ENCODE data around the gene TMEM62.
A peak's percentile ranks its signal among the peaks of the same experiment; 100 is the strongest.
"Not testable (repeated sequence)": the region's sequence is repeated elsewhere in the genome, so short reads cannot be mapped to it uniquely, and the experiment has no call there.

TMEM62 gene

DNA sequence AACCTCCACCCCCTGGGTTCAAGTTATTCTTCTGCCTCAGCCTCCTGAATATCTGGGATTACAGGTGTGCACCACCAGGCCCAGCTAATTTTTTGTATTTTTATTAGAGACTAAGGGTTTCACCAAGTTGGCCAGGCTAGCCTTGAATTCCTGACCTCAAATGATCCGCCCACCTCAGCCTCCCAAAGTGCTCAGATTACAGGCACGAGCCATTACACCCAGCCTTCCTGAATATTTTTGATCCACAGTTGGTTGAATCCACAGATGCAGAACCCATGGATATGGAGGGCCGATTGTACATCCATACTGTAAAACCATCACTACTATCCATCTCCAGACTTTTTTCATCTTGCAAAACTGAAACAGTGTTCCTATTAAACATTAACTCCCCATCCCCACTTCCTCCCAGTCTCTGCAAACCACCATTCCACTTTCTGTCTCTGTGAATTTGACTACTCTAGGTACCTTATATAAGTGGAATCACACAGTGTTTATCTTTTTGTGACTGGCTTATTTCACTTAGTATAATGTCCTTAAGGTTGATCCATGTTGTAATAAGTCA lies 8.2 kb upstream of the TMEM62 start:
- DNase-seq, result no peak

DNA sequence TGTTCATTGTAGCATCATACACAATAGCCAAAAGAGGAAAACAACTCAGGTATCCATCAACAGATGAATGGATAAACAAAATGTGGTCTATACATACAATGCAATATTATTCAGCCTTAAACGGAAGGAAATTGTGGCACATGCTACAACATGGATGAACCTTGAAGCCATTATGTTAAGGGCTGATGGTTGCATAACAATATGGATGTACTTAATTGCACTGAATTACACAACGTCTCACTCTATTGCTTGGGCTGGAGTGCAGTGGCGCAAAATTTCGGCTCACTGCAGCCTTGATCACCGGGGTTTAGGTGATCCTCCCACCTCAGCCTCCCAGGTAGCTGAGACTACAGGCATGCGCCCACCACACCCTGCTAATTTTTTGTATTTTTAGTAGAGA lies 7.0 kb upstream of the TMEM62 start:
- DNase-seq, result no peak

DNA sequence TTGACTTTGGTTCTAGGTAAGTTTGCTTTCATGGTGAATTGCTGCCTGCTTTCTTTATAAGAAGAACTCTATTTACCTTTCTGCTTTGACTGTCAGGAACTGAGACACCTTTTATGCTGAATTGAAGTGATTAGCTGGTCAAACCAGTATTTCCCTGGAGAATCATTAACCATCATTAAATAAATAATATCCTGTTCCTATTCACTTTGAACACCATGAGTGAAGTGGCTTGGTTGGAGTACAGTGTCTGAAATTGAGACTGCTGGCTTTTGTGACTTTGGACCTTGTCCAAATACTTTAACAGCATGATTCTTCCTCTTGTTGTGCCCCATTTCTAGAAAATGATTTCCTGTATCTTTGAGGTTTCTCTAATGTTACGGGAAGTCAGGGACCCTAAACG lies 5.6 kb upstream of the TMEM62 start:
- DNase-seq, result no peak

DNA sequence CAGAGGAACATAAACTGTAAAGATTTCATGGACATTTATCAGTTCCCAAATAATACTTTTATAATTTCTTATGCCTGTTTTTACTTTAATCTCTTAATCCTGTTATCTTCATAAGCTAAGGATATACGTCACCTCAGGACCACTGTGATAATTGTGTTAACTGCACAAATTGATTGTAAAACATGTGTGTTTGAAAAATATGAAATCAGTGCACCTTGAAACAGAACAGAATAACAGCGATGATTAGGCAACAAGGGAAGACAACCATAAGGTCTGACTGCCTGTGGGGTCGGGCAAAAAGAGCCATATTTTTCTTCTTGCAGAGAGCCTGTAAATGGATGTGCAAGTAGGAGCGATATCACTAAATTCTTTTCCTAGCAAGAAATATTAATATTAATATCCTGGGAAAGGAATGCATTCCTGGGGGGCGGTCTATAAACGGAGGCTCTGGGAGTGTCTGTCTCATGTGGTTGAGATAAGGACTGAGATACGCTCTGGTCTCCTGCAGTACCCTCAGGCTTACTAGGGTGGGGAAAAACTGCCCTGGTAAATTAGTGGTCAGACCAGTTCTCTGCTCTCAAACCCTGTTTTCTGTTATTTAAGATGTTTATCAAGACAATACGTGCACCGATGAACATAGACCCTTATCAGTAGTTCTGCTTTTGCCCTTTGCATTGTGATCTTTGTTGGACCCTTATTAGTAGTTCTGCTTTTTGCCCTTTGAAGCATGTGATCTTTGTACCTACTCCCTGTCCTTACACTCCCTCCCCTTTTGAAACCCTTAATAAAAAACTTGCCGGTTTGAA lies 5.0 kb upstream of the TMEM62 start:
- DNase-seq, result not testable (repeated sequence)

DNA sequence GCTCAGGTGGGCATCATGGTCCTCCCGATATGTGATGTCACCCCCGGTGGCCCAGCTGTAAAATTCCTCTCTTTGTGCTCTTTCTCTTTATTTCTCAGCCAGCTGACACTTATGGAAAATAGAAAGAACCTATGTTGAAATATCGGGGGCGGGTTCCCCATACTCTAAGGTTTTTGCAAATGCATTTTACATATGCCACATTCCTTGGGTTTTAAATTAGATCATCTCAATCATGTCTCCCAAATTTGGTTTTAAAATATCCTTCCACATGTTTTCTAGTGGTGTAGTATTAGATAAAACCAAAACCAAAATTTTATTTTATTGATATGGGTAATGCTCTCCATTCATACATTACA lies 4.4 kb upstream of the TMEM62 start:
- DNase-seq, result no peak

DNA sequence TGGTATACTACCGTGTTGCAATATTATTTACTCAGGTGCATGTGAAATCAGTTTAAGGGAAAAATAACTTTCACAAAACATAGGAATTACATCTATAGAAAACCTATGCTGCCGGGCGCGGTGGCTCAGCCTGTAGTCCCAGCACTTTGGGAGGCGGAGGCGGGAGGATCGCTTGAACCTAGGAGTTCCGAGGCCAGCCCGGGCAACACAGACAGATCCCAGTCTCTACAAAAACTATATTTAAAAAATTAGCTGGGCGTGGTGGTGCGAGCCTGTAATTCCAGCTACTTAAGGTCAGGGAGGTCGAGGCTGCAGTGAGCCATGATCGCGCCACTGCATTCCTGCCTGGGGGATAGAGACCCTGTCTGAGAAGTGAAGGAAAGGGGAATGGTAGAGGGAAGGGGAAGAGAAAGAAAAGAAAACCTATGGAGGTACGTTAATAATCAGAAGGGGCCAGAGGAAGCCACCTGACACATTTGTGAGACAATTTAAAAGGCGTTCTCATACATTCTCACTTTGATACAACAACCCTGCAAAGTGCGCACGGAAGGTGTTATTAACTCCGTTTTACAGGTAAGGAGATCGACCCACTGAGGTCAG lies 456 bp upstream of the TMEM62 start:
- no peak for DNase-seq

DNA sequence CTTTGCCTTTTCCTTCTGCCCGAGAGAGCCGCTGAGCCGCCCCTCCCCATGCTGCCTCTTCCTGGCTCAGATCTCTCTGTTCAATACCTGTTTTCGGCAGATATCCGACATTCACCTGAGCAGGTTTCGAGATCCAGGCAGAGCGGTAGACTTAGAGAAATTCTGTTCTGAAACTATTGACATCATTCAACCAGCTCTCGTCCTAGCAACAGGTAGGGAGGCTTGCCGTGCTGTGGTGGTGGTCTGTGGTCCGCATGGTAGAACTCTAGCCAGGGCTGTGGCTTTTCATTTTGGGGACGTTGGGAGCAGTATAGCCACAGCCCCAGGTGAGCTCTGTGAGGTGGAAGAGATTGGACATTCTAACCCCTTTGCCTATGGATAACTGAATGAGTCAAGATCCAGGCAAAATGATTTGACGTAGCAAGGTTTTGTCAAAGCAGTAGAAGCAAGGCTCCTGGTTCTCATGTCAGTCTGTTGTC lies 810 bp downstream of the TMEM62 start:
- DNase-seq, result peak; percentile 31

DNA sequence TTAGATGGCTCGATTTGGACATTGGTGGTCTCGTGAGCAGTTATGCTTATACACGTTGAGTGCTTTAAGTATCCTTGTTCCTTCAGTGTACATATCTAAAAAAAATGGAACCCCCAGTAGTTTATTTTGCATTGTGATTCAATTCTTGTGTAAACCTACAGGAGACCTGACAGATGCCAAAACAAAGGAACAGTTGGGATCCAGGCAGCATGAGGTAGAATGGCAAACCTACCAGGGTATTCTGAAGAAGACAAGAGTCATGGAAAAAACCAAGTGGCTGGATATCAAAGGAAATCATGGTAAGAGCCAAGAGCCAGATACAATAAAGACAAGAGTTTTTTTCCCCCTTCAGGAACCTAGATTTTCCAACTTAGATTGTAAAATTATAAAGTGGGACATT lies 2.0 kb downstream of the TMEM62 start:
- no peak for DNase-seq

DNA sequence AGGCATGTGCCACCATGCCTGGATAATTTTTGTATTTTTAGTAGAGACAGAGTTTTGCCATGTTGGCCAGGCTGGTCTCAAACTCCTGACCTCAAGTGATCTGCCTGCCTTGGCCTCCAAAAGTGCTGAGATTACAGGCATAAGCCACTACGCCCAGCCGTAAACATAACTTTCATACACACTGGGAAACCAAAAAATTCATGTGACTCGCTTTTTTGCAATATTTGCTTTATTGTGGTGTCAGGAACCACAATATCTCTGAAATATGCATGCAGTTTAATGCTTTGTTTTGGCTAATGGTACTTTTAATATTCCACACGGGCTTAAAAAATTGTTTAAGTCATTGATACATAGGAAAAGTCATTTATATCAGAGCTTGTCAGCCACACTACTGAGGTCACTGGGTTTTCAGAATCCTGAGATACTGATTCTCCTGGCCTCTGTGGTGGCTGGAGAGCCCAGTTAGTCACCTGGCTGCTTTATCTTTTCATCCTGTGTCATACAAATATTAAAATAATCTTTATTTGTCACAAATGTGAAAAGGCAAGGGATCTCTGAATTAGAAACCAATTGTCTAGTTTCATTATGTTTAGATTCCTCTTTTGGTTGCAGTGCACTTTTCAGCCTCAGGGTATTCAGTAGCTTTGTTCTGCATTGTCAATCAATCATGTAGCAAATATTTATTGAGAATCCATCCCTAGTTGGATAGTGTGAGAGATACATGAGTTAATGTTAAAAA lies 10.0 kb downstream of the TMEM62 start:
- peak; percentile 17 for DNase-seq

DNA sequence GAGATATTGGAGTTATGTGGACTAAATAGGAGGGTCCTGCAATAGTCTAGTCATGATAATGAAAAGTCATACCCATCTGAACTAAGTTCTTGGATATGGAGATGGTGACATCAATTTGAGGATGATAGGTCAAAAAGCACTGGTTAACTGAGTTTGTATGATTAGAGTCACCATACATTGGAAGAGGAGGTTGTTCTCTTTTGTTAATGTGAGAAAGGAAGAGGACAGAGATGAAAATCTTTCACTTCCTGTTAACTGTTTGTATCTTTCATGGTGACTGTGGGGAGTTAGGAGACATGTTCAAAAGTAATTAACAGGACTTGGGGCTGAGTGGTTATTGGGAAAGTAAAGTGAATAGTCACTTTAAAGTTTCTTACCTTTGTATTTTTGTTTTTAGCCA lies 11.1 kb downstream of the TMEM62 start:
- DNase-seq, result no peak

DNA sequence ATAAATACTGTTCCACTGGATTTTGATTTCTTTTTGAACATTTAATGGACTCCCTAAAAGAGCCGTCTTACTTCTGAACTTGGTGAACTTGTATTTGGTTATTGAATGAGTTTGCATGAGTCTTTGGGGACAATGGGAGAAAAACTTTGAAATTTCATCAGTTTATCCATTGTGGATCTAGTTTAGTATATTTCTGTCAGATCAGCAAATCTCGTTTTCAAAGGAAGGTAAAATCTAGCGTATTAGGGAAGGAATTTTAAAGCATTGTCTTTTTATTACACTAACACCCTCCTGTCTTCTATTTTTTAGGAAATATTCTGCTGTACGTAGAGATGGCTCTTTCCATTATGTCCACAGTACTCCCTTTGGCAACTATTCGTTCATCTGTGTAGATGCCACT lies 12.8 kb downstream of the TMEM62 start:
- no peak for DNase-seq

DNA sequence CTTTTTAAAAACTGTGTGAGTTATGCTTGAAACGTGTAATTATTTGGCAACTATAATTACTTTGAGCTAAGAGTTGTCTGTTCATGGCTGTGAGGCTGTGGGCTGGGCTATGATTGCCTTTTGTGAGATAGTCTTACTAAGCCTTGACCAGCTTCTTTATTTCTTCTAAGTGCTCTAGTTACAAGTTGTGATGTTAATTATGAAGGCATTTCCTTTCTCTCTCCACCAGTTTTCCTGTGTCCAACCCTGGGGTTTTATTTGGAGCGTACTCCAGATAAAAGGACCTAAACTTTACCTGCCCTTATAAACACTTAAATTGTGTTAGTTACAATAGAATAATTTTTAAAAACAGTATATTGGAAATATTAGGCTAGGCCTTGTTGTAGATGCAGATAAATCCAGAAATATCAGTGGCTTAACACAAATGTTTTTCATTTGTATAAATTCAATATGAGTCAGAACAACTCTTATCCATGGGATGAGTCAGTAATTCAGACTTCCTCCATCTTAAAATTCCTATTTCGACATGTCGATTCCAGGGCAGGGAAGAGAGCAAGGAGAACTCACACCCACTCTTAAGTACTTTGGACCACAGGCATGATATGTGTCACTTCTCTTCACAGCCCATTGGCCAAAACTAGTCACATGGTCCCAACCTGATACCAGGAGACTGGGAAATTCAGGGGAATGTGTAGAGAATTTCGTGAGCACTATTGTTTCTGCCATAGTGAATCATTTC lies 17.0 kb downstream of the TMEM62 start:
- DNase-seq, result no peak

DNA sequence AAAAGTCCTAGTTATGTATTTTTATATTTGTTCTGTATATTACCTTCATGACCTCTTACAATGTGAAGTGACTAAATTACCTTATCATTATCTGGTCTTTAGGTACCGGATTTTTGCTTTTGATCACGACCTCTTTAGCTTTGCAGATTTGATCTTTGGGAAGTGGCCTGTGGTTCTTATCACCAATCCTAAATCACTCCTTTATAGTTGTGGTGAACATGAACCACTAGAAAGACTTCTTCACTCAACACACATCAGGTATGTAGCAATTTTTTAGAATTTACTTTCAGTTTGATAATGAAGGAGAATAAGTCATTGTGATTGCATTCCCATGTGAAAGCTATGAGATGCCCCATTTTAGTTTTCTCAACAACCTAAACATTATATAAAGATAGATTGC lies 18.3 kb downstream of the TMEM62 start:
- peak; percentile 34 for DNase-seq

DNA sequence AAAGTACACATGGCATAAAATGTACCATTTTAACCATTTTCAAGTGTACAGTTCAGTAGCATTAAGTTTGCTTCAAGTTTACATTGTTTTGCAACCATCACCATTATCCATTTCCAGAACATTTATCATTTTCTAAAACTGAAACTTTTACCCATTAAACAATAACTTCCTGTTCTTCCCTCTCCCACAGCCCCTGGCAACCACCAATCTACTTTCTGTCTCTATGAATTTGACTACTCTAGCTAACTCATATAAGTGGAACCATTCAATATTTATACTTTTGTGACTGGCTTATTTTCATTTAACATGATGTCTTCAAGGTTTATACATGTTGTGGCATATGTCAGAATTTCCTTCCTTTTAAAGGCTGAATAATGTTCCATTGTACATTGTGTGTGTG lies 19.9 kb downstream of the TMEM62 start:
- DNase-seq, result no peak

DNA sequence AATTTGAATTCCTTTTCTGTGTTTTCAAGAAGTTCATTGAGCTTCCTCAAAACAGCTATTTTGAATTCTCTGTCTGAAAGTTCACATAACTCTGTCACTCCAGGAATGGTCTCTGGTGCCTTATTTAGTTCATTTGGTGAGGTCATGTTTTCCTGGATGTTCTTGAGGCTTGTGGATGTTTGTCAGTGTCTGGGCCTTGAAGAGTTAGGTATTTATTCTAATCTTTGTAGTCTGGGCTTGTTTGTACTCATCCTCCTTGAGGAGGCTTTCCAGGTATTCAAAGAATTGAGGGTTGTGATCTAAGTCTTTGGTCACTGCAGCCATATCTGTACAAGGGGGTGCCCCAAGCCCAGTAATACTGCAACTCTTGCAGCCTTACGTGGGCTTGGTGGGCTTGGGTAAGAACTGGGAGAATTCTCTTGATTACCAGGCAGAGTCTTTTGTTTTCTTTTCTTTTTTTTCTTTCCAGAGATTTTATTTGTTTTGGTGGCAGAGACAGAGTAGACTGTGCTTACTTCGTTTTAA lies 32.5 kb downstream of the TMEM62 start:
- DNase-seq, result no peak

DNA sequence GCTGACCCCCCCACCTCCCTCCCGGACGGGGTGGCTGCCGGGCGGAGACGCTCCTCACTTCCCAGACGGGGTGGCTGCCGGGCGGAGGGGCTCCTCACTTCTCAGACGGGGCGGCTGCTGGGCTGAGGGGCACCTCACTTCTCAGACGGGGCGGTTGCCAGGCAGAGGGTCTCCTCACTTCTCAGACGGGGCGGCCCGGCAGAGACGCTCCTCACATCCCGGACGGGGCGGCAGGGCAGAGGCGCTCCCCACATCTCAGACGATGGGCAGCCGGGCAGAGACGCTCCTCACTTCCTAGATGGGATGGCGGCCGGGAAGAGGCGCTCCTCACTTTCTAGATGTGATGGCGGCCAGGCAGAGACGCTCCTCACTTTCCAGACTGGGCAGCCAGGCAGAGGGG lies 33.9 kb downstream of the TMEM62 start:
- not testable (repeated sequence) for DNase-seq

DNA sequence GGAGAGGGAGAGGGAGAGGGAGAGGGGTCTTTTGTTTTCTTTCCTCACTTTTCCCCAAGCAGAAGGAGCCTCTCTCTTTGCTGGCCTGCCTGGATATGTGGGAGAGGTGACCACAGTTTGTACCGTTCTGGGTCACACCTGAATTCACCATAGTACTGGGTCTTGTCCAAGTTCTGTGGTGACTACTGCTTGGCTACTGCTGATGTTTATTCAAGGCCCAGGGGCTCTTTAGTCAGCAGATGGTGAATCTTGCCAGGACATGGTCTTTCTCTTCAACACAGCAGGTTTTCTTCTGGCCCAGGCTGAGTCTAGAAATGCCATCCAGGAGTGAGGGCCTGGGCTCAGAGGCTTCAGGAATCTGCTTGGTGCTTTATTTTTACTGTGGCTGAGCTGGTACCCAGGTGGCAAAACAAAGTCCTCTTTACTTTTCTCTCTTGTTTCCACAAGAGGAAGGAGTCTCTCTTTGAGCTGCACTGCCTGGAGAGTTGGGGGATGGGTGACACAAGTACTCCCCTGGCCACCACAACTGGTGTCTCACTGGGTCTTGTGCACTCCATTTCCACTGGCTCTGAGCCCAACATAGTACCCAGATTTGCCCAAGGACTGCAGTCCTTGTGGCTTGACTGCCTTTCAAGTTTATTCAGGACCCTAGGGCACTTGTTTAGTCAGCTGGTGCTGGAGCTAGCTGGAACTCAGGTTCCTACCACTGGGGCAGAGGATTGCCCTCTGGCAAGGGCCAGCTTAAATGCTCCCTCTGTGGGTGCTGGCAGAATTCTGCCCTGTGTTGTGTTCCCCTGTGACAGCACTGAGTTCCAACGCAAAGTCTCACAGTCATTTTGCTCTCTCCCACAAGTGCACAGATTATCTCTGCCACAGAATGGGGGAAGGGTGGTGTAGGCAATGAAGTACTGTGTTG lies 35.1 kb downstream of the TMEM62 start:
- DNase-seq, result no peak

DNA sequence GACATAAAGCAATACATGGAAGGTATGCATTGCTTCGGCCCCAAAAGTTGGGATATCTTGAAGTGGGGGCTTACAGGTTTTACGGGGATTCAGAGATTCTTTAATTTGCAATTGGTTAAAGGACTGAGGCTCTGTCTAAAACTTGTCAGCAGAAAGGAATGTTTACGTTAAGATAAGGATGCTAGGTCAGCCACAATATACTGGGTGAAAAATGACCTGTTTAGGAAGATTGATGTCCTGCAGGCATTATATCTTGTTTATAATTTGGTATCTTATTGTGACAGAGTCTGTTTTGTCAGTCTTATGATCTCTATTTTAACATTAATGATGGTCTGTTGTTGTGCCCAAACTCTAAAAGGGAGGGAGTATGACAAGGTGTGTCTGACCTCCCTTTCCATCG lies 36.5 kb downstream of the TMEM62 start:
- no peak for DNase-seq

DNA sequence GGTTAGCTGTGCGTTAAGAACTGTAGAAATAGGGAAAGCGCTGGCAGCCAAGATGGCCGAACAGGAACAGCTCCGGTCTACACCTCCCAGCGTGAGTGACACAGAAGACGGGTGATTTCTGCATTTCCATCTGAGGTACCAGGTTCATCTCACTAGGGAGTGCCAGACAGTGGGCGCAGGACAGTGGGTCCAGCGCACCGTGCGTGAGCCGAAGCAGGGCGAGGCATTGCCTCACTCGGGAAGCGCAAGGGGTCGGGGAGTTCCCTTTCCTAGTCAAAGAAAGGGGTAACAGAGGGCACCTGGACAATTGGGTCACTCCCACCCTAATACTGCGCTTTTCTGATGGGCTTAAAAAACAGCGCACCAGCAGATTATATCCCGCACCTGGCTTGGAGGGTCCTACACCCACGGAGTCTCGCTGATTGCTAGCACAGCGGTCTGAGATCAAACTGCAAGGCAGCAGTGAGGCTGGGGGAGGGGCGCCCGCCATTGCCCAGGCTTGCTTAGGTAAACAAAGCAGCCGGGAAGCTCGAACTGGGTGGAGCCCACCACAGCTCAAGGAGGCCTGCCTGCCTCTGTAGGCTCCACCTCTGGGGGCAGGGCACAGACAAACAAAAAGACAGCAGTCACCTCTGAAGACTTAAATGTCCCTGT lies 42.4 kb downstream of the TMEM62 start:
- DNase-seq, result not testable (repeated sequence)

DNA sequence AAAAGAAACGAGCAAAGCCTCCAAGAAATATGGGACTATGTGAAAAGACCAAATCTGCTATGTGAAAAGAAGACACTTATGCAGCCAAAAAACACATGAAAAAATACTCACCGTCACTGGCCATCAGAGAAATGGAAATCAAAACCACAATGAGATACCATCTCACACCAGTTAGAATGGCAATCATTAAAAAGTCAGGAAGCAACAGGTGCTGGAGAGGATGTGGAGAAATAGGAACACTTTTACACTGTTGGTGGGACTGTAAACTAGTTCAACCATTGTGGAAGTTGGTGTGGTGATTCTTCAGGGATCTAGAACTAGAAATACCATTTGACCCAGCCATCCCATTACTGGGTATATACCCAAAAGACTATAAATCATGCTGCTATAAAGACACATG lies 43.8 kb downstream of the TMEM62 start:
- not testable (repeated sequence) for DNase-seq

DNA sequence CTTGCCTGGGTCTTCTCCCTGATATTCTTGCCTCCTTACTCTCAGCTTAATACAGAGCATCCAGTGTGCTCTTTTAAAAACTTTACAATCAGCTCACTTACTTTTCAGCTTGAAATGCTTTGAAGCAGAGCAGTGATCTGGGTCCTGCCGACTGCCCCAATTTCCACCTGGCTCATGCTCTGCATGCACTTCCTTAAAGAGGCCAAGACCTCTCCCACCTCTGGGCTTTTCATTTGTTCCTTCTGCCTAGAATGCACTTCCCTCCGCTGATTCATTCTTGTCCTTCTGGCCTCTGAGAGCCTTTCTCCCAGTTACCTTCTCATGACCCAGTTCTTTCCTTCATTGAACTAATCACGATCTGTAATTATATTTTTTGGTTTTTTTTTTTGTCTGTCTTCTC lies 49.9 kb downstream of the TMEM62 start:
- DNase-seq, result no peak
